OCI-LY7 (cell line): Measurements from ENCODE around the gene MAGOH.

Experiments used
- CTCF ChIP-seq: fragments of 200-600 bp; sonication (generic); conservative IDR thresholded peaks from 2 replicates; pipeline ENCODE4 v1.5.1; 2014; ENCODE audit warnings: mild to moderate bottlenecking, antibody characterized with exemption, low read length, moderate library complexity, mixed read lengths
- EZH2phosphoT487 ChIP-seq: fragments of 200-600 bp; sonication (generic); IDR thresholded peaks from 2 replicates; pipeline ENCODE4 v1.6.1; 2018; ENCODE audit warnings: low read depth, borderline replicate concordance, mild to moderate bottlenecking, mixed run types, antibody characterized with exemption, low read length, moderate library complexity, mixed read lengths

GRCh38 chr1:53244141-53244540 lies 5.8 kb upstream of the MAGOH start:
- TF ChIP-seq CTCF (no peak), EZH2phosphoT487 (no peak)
